Tibial artery (tissue), 4 donors: Measurements from ENCODE around the gene PPP1R16B.

Experiments
- DNase-seq, 2 donors: peaks; one replicate each; pipeline ENCODE4 v3.0.0-alpha.2; 2019
- H3K27ac ChIP-seq, 2 donors: fragments of 200-600 bp; sonication (generic) in 1 of 2; 1 replicate in 1 of 2; 2 replicates in 1 of 2; pipeline ENCODE4 v1.5.1; 2018 to 2019; ENCODE audit warnings: mild to moderate bottlenecking in 1 of 2
- H3K27me3 ChIP-seq, 2 donors: fragments of 200-600 bp; sonication (generic) in 1 of 2; one replicate each; pipeline versions ENCODE4 v1.5.1 to v1.6.0; 2016 to 2019
- H3K36me3 ChIP-seq, 3 donors: fragments of 200-600 bp; sonication (generic) in 2 of 3; one replicate each; pipeline ENCODE4 v1.5.1; 2016 to 2019; ENCODE audit warnings: mild to moderate bottlenecking in 2 of 3
- H3K4me1 ChIP-seq, 4 donors: fragments of 200-600 bp; sonication (generic) in 2 of 4; 1 replicate in 3 of 4; 2 replicates in 1 of 4; pipeline ENCODE4 v1.5.1; 2016 to 2019
- H3K4me3 ChIP-seq, 2 donors: fragments of 200-600 bp; sonication (generic) in 1 of 2; 1 replicate in 1 of 2; 2 replicates in 1 of 2; pipeline ENCODE4 v1.5.1; 2018 to 2019; ENCODE audit warnings: mild to moderate bottlenecking in 2 of 2
- H3K9me3 ChIP-seq, 3 donors: fragments of 200-600 bp; sonication (generic) in 1 of 3; one replicate each; pipeline ENCODE4 v1.5.1; 2016 to 2019
- CTCF ChIP-seq, 2 experiments: fragments of 200-600 bp in 1 of 2; fragments of 450-650 bp in 1 of 2; IDR thresholded peaks; one replicate each; pipeline ENCODE4 v1.5.1; 2017 to 2019; ENCODE audit warnings: antibody characterized with exemption in 2 of 2, mild to moderate bottlenecking in 1 of 2, moderate library complexity in 1 of 2
- intact Hi-C: fragments of 100-400 bp; cut with DNase I; formaldehyde crosslinking; loops from one replicate; pipeline ENCODE4 v1.15.0; 2023; ENCODE audit warnings: low total_unique reads

PPP1R16B gene

DNA sequence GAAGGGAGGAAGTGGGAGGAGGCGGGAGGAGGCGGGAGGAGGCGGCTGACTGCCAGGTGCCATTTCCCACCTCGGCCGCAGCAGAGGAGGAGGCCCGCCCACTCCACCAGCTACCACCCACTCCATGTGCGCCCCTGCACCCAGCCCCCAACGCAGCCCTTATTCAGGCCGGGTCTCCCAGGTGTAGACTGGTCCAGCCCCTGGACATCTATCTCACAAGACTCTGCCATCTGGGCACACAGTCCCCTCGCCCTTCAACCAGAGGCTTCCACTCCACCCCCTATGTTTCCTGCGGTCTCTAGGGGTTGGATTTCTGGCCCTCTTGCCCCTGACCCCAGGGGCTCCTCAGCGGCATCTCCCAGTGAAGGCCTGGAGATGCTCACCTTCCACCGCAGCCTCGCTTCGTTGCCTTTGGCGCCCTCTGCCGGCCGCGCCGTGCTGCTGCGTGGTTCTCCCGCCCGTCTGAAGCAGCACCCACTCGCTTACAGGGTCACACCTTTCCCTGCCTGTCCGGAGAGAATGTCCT, 88.1 kb downstream of the PPP1R16B start:
- intact Hi-C loops, result loop anchor here (2.0 kb wide), 1 partner anchor 247 kb away; no protein-coding TSS in a partner anchor
- Histone ChIP-seq H3K9me3 (no peaks in the 10 kb centered on the region), H3K4me1 (peaks cover 0 to 9% (median 3%) of the 10 kb centered on the region in 4 donors), H3K27me3 (peaks cover 0 to 31% of the 10 kb centered on the region in 2 donors), H3K36me3 (no peaks in the 10 kb centered on the region), H3K27ac (no peak overlapping the region), H3K4me3 (no peak overlapping the region)
- peak in 1 of 2 donors; percentile 51 for DNase-seq
- peak; percentile 71 to 96 for TF ChIP-seq CTCF (IDR thresholded peaks at IDR 0.05)

- H3K27ac ChIP-seq, result no peak overlapping the region
- DNase-seq, result no peak
- H3K36me3 ChIP-seq, result no peaks in the 10 kb centered on the region
- H3K27me3 ChIP-seq, result peaks cover 0 to 35% of the 10 kb centered on the region in 2 donors
- intact Hi-C loops, result no loop called here
- no peak for TF ChIP-seq CTCF (IDR thresholded peaks at IDR 0.05)
- peaks cover 0 to 9% (median 3%) of the 10 kb centered on the region in 4 donors for H3K4me1 ChIP-seq
- no peaks in the 10 kb centered on the region for H3K9me3 ChIP-seq
- no peak overlapping the region for H3K4me3 ChIP-seq
These were observed 88.8 kb downstream of the PPP1R16B start for GRCh38 chr20:38894091-38894847.

- Histone ChIP-seq H3K36me3 (no peaks in the 10 kb centered on the region), H3K27me3 (peaks cover 0 to 34% of the 10 kb centered on the region in 2 donors), H3K9me3 (no peaks in the 10 kb centered on the region), H3K4me3 (no peak overlapping the region), H3K4me1 (peaks cover 0 to 9% (median 3%) of the 10 kb centered on the region in 4 donors), H3K27ac (no peak overlapping the region)
- no peak for TF ChIP-seq CTCF (IDR thresholded peaks at IDR 0.05)
- intact Hi-C loops, result no loop called here
- DNase-seq, result no peak
These were observed 89.8 kb downstream of the PPP1R16B start for GRCh38 chr20:38895098-38895949.

DNA sequence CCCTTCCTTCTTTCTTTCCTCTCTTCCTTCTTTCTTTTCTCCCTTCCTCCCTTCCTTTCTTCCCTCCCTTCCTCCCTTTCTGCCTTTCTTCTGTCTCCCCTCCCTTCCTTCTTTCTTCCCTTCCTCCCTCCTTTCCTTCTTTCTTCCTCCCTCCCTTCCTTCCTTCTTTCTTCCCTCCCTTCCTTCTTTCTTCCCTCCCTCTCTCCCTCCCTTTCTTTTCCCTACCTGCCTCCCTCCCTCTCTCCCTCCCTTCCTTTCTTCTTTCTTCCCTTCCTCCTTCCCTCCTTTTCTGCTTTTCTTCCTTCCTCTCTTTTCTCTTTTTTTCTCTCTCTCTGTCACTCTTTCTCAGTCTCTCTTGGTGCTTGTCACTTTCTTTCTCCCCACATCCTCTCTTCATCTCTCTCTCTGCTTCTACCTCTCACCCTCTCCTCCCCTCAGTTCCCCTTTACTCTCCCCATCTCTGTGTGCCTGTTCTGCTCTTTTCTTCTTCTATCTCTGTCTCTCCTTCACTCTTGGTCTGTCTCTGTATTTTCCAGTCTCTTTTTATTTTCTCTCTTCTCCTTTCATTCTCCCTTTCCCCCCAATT, 90.6 kb downstream of the PPP1R16B start:
- intact Hi-C loops, result no loop called here

More for the DNA sequence above, 90.6 kb downstream of the PPP1R16B start:
- TF ChIP-seq CTCF (IDR thresholded peaks at IDR 0.05), result no peak
- Histone ChIP-seq H3K9me3 (no peaks in the 10 kb centered on the region), H3K4me3 (no peak overlapping the region), H3K27me3 (peaks cover 0 to 29% of the 10 kb centered on the region in 2 donors), H3K27ac (no peak overlapping the region), H3K36me3 (no peaks in the 10 kb centered on the region), H3K4me1 (peaks cover 0 to 9% (median 3%) of the 10 kb centered on the region in 4 donors)
- DNase-seq, result no peak
